Stimulated activated CD4-positive, alpha-beta T cell treated with anti-CD3 and anti-CD28 coated beads, Interleukin-2, amount 100 ng/mL, for 48 hours (primary cell): Measurements from ENCODE around the gene KRTAP10-7.
"Not testable (repeated sequence)": the region's sequence is repeated elsewhere in the genome, so short reads cannot be mapped to it uniquely, and the experiment has no call there.

ENCODE experiments used
- DNase-seq, 2 donors: peaks; one replicate each; pipeline ENCODE4 v3.0.0-alpha.2; 2020

The KRTAP10-7 gene

GRCh38 chr21:44590897-44591800 lies 9.2 kb upstream of the KRTAP10-7 start:
- not testable (repeated sequence) for DNase-seq

- not testable (repeated sequence) for DNase-seq
Measured at GRCh38 chr21:44591801-44592130, 8.6 kb upstream of the KRTAP10-7 start.

DNA sequence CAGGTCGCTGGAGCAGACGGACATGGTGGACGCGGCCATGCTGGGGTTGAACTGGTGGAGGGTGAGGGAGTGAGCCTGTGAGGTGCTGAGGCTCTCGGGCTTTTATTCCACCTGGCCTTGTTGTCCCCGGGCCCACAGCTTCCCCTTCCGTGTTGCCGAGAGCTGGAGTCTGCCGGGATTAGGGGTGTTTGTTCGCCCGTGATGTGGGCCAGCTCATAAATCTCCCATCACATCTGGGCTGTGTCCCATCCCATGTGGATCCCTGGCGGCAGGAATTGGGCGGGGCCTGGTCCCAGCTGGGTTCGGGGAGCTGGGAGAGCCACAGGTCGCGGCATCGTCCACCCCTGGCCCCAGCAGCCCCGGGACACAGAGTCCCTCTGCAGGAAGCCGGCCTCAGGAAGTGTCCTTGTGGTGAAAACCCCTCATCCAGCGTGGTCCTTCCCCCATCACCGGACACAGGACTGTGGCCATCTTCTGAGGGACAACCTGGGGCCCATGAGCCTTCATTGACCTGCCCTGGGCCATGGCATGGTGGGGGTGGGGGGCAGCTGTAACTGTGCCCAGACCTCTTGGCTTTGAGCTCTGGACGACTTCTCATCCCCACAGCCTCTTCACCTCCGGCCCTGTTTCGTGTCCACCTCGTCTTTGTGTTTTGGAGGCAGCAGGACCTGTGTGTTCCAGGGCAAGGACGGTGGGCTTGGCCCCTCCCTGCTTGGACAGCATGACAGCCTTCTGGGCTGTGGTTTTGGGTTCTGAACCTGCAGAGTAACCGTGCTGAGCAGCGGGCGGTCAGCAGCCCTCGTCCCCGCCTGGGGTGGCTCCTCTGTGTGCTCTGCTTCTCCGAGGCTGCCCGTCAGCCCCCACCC lies 7.7 kb upstream of the KRTAP10-7 start, which contains the start of gene KRTAP10-6:
TSS of gene KRTAP10-6 (minus strand) at position 60 of the 866 bp plus-strand sequence. CDS start at position 39, 21 bp downstream.
- no peak for DNase-seq

DNA sequence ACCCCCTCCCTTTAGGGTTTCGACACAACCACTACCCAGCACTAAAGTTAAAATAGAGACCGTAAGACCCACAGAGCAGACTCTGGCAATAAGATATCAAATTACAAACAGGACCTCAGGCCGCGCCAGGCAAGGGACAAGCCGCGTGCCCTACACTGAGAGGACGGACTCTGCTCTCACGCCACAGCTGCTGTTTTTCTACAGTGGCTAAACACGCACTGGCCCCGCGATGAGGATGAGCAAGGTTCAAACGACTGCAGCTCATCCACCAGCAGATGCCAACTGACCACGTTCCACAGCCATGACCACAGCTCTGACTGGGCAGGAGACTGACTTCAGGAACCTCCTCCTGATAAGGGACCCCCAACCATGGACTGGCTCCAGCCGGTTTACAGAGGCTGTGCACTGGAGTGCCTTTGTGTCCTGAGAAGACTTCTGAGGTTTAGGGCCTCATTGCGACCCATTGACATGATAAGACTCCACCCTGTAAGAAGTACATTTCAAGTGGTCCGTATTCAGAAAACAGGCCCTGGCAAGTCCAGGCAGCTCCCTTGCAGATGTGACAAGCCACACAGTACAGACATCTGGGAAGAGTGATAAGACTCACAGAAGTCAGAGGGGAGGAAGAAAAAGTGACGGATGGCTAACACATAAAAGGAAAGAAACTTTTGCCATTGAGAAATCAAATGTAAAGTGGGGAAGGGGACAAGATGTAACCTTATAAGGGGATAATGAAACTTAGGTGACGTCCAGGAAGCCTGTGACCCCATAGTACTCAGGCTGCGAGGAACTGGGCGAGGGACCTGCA lies 6.6 kb upstream of the KRTAP10-7 start:
- DNase-seq: no peak

DNA sequence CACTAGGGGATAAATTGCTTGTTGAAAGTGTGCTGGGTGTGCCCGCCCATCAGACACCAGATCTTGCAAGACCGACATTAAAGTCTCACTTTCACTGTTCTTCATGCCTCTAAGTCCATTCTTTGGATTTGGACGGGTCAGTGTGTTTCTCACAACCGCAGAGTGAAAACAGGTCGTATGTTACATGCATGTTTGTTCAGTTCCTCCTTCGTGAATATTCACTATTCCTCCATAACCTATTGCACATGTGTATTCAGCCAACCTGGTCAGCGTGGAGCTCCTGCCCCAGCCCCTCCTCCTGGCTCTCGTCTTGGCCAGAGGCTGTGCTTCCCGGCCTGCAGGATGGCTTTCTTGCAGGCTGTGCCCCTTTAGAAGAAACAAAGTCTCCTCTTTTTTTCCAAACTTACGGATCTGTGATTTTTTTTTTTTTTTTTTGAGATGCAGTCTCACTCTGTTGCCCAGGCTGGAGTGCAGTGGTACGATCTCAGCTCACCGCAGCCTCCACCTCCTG lies 5.9 kb upstream of the KRTAP10-7 start:
- no peak for DNase-seq

- no peak for DNase-seq
Measured at GRCh38 chr21:44595524-44595923, 4.9 kb upstream of the KRTAP10-7 start.

DNA sequence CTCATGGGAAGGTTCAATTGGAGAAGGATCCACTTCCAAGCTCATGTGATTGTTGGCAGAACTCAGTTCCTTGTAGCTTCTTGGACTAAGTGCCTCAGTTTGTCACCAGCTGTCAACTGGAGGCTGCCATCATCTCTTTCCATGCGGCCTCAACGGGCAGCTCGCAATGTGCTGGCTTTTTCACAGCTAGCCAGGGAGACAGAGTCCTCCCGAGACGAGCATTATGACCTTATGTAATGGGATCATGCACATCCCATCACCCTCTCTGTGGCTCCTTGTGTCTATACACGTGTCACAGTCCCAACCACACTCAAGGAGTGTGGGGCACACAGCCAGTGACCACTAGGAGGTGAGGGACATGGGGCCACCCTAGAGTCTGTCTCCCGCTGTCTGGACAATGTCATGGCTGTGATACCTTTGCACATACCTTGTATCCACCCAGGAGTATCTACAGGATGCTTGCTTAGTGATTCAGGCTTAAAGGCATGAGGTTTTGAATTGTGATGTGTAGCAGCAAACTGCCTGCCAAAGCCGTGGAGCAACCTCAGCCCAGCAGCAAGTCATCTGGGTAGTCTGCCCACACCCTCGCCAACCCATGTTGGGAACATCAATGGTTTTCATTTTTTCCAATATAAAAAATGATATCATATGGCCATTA lies 4.2 kb upstream of the KRTAP10-7 start:
- no peak for DNase-seq

- DNase-seq: no peak
Measured at GRCh38 chr21:44598061-44598460, 2.3 kb upstream of the KRTAP10-7 start.

GRCh38 chr21:44599264-44600029 lies 950 bp upstream of the KRTAP10-7 start:
- DNase-seq: no peak

DNA sequence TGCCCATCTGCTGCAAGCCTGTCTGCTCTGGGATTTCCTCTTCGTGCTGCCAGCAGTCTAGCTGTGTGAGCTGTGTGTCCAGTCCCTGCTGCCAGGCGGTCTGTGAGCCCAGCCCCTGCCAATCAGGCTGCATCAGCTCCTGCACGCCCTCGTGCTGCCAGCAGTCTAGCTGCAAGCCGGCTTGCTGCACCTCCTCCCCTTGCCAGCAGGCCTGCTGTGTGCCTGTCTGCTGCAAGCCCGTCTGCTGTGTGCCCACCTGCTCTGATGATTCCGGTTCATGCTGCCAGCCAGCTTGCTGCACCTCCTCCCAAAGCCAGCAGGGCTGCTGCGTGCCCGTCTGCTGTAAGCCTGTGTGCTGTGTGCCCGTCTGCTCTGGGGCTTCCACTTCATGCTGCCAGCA lies 694 bp downstream of the KRTAP10-7 start:
- not testable (repeated sequence) for DNase-seq

DNA sequence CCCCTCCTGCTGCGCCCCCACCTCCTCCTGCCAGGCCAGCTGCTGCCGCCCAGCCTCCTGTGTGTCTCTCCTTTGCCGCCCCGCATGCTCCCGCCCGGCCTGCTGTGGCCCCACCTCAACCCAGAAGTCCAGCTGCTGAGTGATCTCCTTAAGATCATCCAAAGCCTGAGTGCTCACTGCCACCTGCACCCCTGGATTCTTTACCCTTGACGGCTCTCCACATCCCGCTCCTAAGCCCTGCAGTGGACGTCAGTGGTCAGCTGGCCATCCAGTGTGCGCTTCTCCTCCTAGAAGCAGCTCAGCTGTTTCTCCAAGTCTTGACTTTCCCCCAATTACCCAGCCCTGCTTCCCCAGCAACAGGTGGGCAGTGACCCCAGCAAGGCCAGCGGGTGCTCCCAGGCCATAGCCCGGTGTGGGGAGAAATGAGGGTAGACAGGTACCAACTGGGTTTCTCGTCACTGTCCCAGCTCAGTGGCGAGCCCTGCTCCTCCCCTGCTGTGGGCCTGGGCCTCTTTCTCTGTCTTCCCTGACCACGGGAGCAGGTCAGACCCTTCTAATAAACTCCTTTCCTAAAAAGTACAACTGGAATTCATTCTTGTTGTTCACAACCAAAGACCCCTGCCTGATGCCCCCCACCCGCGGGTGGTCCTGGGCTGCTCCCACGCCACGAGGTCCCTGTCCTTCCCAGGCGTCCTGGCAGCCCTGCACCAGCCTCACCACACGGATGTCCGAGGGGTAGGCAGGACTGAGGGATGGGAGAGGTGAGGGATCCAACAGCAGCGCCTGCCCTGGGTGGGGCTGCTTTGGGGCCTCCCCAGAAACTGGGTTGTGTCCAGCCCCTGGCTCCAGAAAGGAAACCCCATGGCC lies 1.4 kb downstream of the KRTAP10-7 start:
- no peak for DNase-seq

DNA sequence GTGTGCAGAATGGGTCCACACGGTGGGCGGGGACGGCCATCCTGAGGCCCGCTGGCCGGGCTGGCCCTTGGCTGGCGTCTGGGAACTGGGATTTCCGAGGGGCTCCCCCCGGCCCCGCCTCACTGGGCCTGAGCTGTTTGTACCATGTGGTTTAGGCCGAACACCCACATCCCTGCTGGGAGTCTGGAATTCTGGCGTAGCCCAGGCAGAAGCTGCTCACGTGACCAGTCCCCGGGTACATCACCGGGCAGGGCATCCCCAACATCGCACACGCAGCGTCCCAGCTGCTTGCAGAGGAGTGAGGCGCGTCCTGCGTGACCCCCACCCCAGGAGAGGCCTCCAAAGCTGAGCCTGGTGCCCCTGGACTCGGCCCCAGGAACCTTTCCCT lies 2.1 kb downstream of the KRTAP10-7 start:
- DNase-seq: no peak

DNA sequence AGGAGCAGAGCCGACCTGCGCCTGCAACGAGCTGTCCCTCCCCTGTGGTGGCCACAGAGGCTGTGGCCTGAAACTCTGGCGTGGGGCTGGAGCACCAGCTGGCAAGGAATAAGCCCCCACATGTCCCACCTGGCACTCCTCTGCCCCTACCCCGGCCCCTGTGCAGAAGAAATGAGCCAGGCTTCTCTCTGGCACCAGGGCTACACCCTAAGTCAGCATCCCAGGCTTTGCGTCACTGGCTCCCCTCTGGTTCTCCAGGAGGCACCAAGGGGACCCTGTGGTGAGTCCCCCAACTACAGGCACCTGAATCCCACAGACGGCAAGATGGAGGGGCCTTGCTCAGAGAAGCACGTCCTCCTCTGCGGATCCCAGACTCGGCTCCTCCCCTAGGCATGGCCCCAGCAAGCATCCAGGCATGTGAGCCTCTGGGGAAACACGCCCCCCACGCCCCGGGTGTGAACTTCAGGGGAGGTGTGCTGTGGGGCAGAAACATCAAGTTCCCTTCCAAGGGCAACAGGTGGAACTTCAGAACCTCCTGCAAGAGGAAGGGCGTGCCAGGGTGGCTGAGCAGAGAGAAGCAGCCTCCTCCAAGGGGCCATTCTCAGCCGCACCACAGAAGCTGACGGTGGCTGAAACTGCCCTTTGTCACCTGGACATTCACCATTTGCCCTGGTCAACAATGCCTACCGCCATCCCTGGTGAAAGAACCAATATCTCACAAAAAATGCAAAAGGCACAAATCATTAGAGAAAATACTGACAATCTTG lies 2.9 kb downstream of the KRTAP10-7 start:
- no peak for DNase-seq

DNA sequence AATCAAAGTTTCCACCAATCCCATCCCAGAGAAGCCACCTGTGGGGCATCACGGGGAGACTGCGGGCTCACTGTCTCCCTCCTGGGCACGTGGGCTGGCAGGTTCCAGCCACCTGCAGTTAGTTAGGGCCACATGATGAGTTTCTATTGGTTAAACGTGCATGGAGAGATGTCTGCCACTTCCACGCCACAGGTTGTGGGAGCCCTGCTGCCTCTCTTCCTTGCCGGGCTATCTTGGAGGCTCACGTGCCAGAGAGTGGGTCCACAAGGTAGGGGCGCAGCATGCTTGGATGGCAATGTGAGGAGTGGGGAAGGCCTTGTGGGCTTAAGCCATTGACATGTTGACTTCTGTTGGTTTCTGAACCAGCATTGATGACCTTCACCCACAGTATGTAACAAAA lies 3.5 kb downstream of the KRTAP10-7 start:
- no peak for DNase-seq

DNA sequence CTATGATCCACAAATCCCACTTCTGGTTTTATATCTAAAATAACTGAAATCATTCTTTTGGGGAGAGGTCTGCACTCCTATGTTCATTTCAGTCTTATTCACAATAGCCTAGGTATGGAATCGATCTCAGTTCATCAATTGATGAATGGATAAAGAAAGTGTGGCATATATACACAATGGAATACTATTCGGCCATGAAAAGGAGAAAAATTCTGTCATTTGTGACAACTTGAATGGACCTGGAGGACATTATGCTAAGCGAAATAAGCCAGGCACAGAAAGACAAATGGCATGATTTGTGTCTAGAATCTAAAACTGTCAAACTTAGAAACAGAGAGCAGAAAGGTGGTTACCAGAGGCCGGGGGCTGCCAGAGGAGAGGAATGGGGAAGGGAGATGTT lies 6.1 kb downstream of the KRTAP10-7 start:
- DNase-seq: no peak

DNA sequence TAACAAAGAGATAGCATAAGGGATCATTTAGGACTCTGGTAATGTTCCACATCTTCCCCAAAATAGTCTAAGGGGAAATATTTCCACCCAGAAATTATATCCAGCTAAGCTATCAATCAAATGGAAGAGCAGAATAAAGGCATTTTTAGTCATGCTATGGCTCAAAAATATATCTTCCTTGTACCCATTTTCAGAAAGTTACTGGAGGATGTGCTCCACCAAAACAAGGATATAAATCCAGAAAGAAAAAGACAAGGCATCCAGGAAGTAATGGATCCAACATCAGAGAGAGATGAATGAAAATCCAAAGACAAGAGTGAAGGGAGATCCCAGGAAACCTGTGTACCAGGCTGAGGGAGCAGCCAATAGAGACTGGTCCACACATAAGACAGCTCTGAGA lies 8.8 kb downstream of the KRTAP10-7 start:
- DNase-seq: no peak

DNA sequence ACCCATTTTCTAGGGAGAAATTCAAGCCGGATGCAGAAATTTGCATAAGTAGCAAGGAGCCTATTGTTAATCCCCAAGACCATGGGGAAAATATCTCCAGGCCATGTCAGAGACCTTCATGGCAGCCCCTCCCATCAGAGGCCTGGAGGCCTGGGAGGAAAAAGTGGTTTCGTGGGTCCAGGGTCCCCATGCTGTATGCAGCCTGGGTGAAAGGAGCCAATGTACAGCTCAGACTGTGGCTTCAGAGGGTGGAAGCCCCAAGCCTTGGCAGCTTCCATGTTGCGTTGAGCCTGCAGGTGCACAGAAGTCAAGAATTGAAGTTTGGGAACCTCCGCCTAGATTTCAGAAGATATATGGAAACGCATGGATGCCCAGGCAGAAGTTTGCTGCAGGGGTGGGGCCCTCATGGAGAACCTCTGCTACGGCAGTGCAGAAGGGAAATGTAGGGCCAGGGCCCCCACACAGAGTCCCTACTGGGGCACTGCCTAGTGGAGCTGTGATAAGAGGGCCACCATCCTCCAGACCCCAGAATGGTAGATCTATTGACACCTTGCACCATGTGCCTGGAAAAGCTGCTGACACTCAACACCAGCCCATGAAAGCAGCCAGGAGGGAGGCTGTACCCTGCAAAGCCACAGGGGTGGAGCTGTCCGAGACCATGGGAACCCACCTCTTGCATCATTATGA lies 9.9 kb downstream of the KRTAP10-7 start:
- DNase-seq: not testable (repeated sequence)

DNA sequence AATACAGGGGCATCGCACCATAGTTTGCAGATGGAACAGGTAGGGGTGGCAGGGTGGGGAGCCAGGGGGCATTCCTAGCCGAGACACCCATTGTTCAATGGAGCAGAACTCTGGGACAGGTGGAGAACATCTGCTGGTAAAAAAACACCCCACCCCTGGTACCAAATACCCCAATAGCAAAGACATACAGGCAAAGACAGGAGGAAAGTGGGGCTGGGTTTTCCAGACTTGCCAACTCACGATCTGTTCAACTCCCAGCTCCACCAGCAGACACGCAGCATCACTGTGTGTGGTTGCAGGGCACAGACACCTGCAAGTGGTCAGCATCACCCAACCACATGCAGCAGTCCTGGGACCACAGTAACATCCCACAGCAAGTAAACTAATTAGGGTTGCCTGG lies 11.2 kb downstream of the KRTAP10-7 start:
- no peak for DNase-seq

GRCh38 chr21:44612029-44612486 lies 11.7 kb downstream of the KRTAP10-7 start, which contains the start of gene KRTAP10-8:
Gene KRTAP10-8, plus strand, starts transcription at chr21:44612079. Its CDS starts 22 bp downstream, at chr21:44612101.
- no peak for DNase-seq
